ENCODE results near the gene GIN1.
"Not testable (repeated sequence)": the region's sequence is repeated elsewhere in the genome, so short reads cannot be mapped to it uniquely, and the experiment has no call there.

Gene GIN1

GRCh38 chr5:103119765-103120606 lies at the start of gene GIN1, which contains the start of gene PPIP5K2:
GIN1 (minus strand) TSS chr5:103120138; CDS start chr5:103108707, 11,431 bp downstream.
PPIP5K2 (plus strand) TSS chr5:103120301; CDS start chr5:103129590, 9,289 bp downstream.
- DNase-seq: peak; percentile 55

- no peak for DNase-seq
Measured at GRCh38 chr5:103166706-103167105, 46.8 kb upstream of the GIN1 start.

- no peak for DNase-seq
Measured at GRCh38 chr5:103151156-103151555, 31.2 kb upstream of the GIN1 start.

- DNase-seq: no peak
Measured at GRCh38 chr5:103148213-103148612, 28.3 kb upstream of the GIN1 start.

- DNase-seq: no peak
Measured at GRCh38 chr5:103145196-103145595, 25.3 kb upstream of the GIN1 start.

GRCh38 chr5:103142132-103142531 lies 22.2 kb upstream of the GIN1 start:
- DNase-seq: not testable (repeated sequence)

GRCh38 chr5:103139264-103139865 lies 19.4 kb upstream of the GIN1 start:
- DNase-seq: no peak

- DNase-seq: no peak
Measured at GRCh38 chr5:103138202-103138690, 18.3 kb upstream of the GIN1 start.

- no peak for DNase-seq
Measured at GRCh38 chr5:103135461-103135860, 15.5 kb upstream of the GIN1 start.

GRCh38 chr5:103133231-103133630 lies 13.3 kb upstream of the GIN1 start:
- no peak for DNase-seq

GRCh38 chr5:103132684-103133083 lies 12.7 kb upstream of the GIN1 start:
- no peak for DNase-seq

GRCh38 chr5:103128202-103128601 lies 8.3 kb upstream of the GIN1 start:
- no peak for DNase-seq

- DNase-seq: no peak
Measured at GRCh38 chr5:103127292-103127817, 7.4 kb upstream of the GIN1 start.

GRCh38 chr5:103126557-103126956 lies 6.6 kb upstream of the GIN1 start:
- DNase-seq: no peak

- DNase-seq: no peak
Measured at GRCh38 chr5:103122242-103122641, 2.3 kb upstream of the GIN1 start.

- DNase-seq: no peak
Measured at GRCh38 chr5:103120607-103121200, 766 bp upstream of the GIN1 start.

- no peak for DNase-seq
Measured at GRCh38 chr5:103119070-103119764, 721 bp downstream of the GIN1 start.

- no peak for DNase-seq
Measured at GRCh38 chr5:103117471-103117991, 2.4 kb downstream of the GIN1 start.

- no peak for DNase-seq
Measured at GRCh38 chr5:103114440-103114839, 5.5 kb downstream of the GIN1 start.

GRCh38 chr5:103112910-103113309 lies 7.0 kb downstream of the GIN1 start:
- DNase-seq: no peak

GRCh38 chr5:103111468-103111867 lies 8.5 kb downstream of the GIN1 start:
- DNase-seq: peak; percentile 47

GRCh38 chr5:103110403-103110802 lies 9.5 kb downstream of the GIN1 start:
- no peak for DNase-seq

GRCh38 chr5:103109277-103109676 lies 10.7 kb downstream of the GIN1 start:
- DNase-seq: no peak
